IPS DF 4.7 (cell line): ENCODE results near the gene SEC14L1.

Experiments
- DNase-seq: peaks from one replicate; pipeline ENCODE4 v3.0.0-alpha.2; 2013; ENCODE audit warnings: low spot score; ENCODE audit errors: extremely low read depth

Gene SEC14L1

GRCh38 chr17:77188084-77189066, 47.6 kb downstream of the SEC14L1 start:
- DNase-seq: no peak

GRCh38 chr17:77189148-77189547, 48.4 kb downstream of the SEC14L1 start:
- no peak for DNase-seq

GRCh38 chr17:77190576-77190975, 49.8 kb downstream of the SEC14L1 start:
- DNase-seq: no peak

- DNase-seq: no peak
Observed at GRCh38 chr17:77191244-77191643, 50.5 kb downstream of the SEC14L1 start.

GRCh38 chr17:77193653-77194052, 52.9 kb downstream of the SEC14L1 start:
- DNase-seq: no peak

- no peak for DNase-seq
Observed at GRCh38 chr17:77194179-77194578, 53.4 kb downstream of the SEC14L1 start.

- DNase-seq: no peak
Observed at GRCh38 chr17:77196251-77196650, 55.5 kb downstream of the SEC14L1 start.

GRCh38 chr17:77197115-77197514, 56.3 kb downstream of the SEC14L1 start:
- no peak for DNase-seq

- DNase-seq: no peak
Observed at GRCh38 chr17:77200711-77201110, 59.9 kb downstream of the SEC14L1 start.

- DNase-seq: no peak
Observed at GRCh38 chr17:77203436-77203835, 62.7 kb downstream of the SEC14L1 start.

- DNase-seq: no peak
Observed at GRCh38 chr17:77203846-77204245, 63.1 kb downstream of the SEC14L1 start.

GRCh38 chr17:77204536-77204935, 63.8 kb downstream of the SEC14L1 start:
- no peak for DNase-seq

- DNase-seq: no peak
Observed at GRCh38 chr17:77205396-77206125, 64.8 kb downstream of the SEC14L1 start.

GRCh38 chr17:77206158-77206956, 65.6 kb downstream of the SEC14L1 start:
- no peak for DNase-seq

- no peak for DNase-seq
Observed at GRCh38 chr17:77207689-77208216, 67.0 kb downstream of the SEC14L1 start.

- DNase-seq: peak; percentile 3
Observed at GRCh38 chr17:77208217-77208808, 67.5 kb downstream of the SEC14L1 start.

- no peak for DNase-seq
Observed at GRCh38 chr17:77208856-77209255, 68.1 kb downstream of the SEC14L1 start.

GRCh38 chr17:77209330-77209748, 68.6 kb downstream of the SEC14L1 start:
- DNase-seq: no peak

GRCh38 chr17:77210331-77210730, 69.6 kb downstream of the SEC14L1 start:
- no peak for DNase-seq

GRCh38 chr17:77210946-77211541, 70.3 kb downstream of the SEC14L1 start:
- no peak for DNase-seq
